GM23338 (cell line): ENCODE data around the gene HOXD4. TPM values are rescaled to one million over a fixed set of nuclear protein-coding genes. Genes with fewer than 3 reads are reported as not detected.

Experiments used
- ATAC-seq: fragments of 200-7000 bp; cut with Tn5 transposase; 3 replicates; pipeline ENCODE4 v1.9.1; 2020
- DNase-seq: peaks from one replicate; pipeline ENCODE4 v3.0.0-alpha.2; 2015; ENCODE audit warnings: low spot score
- H2AFZ ChIP-seq: fragments of 200-600 bp; sonication (generic); 2 replicates; pipeline ENCODE4 v1.8.0; 2016; ENCODE audit warnings: antibody characterized with exemption, mild to moderate bottlenecking, moderate library complexity
- H3F3A ChIP-seq: fragments of 200-600 bp; sonication (generic); replicated peaks from 2 replicates; pipeline ENCODE4 v1.8.0; 2017; ENCODE audit warnings: antibody characterized with exemption, mixed run types, low read depth
- H3K27ac ChIP-seq: fragments of 200-600 bp; sonication (generic); 2 replicates; pipeline ENCODE4 v1.6.1; 2016; ENCODE audit warnings: low read depth
- H3K27me3 ChIP-seq: fragments of 200-600 bp; sonication (generic); 2 replicates; pipeline ENCODE4 v1.8.0; 2016; ENCODE audit warnings: mild to moderate bottlenecking, mixed run types, moderate library complexity; ENCODE audit not compliant: insufficient read depth
- H3K36me3 ChIP-seq: fragments of 200-600 bp; sonication (generic); 2 replicates; pipeline ENCODE4 v1.8.0; 2016; ENCODE audit warnings: mild to moderate bottlenecking; ENCODE audit not compliant: insufficient read depth
- H3K4me1 ChIP-seq: fragments of 200-600 bp; sonication (generic); 2 replicates; pipeline ENCODE4 v1.8.0; 2016; ENCODE audit warnings: mild to moderate bottlenecking, moderate library complexity; ENCODE audit not compliant: insufficient read depth
- H3K4me2 ChIP-seq: fragments of 200-600 bp; sonication (generic); 2 replicates; pipeline ENCODE4 v1.7.1; 2017; ENCODE audit warnings: mixed run types
- H3K4me3 ChIP-seq: fragments of 200-600 bp; sonication (generic); 2 replicates; pipeline ENCODE4 v1.6.1; 2016; ENCODE audit warnings: mixed run types
- H3K79me2 ChIP-seq: fragments of 200-600 bp; sonication (generic); replicated peaks from 2 replicates; pipeline ENCODE4 v1.8.0; 2017; ENCODE audit warnings: mild to moderate bottlenecking; ENCODE audit not compliant: insufficient read depth
- H3K9me2 ChIP-seq: fragments of 200-600 bp; sonication (generic); 2 replicates; pipeline ENCODE4 v1.8.0; 2017; ENCODE audit not compliant: insufficient read depth
- H4K20me1 ChIP-seq: fragments of 200-600 bp; sonication (generic); replicated peaks from 2 replicates; pipeline ENCODE4 v1.8.0; 2017; ENCODE audit warnings: mild to moderate bottlenecking; ENCODE audit not compliant: insufficient read depth
- H3K27ac Mint-ChIP-seq: 2 replicates; pipeline ENCODE4 v1.8.0; 2020; ENCODE audit warnings: inconsistent platforms, mild to moderate bottlenecking, moderate library complexity, mixed read lengths
- H3K27me3 Mint-ChIP-seq: 3 replicates; pipeline ENCODE4 v1.8.0; 2022; ENCODE audit warnings: low read depth, mild to moderate bottlenecking, moderate library complexity, mixed read lengths, inconsistent platforms; ENCODE audit not compliant: insufficient read depth, poor library complexity
- H3K36me3 Mint-ChIP-seq: 3 replicates; pipeline ENCODE4 v1.8.0; 2021; ENCODE audit warnings: low read depth, mild to moderate bottlenecking, inconsistent platforms, moderate library complexity, mixed read lengths
- H3K4me1 Mint-ChIP-seq: 3 replicates; pipeline ENCODE4 v1.8.0; 2020; ENCODE audit warnings: mild to moderate bottlenecking, inconsistent platforms, mixed read lengths
- H3K4me3 Mint-ChIP-seq: 3 replicates; pipeline ENCODE4 v1.8.0; 2021; ENCODE audit warnings: moderate library complexity, mild to moderate bottlenecking, inconsistent platforms, mixed read lengths
- H3K9me3 Mint-ChIP-seq: 3 replicates; pipeline ENCODE4 v1.8.0; 2020; ENCODE audit warnings: moderate library complexity, mild to moderate bottlenecking, inconsistent platforms, mixed read lengths
- EZH2 ChIP-seq: fragments of 200-600 bp; sonication (generic); IDR thresholded peaks from one replicate; pipeline ENCODE4 v1.8.0; 2017; ENCODE audit warnings: antibody characterized with exemption, mild to moderate bottlenecking, low read depth; ENCODE audit not compliant: unreplicated experiment
- EZH2phosphoT487 ChIP-seq: fragments of 200-600 bp; sonication (generic); IDR thresholded peaks from one replicate; pipeline ENCODE4 v1.8.1; 2018; ENCODE audit warnings: antibody characterized with exemption; ENCODE audit not compliant: unreplicated experiment
- NANOG ChIP-seq: IDR thresholded peaks from 2 replicates; pipeline ENCODE4 v1.6.1; 2016; ENCODE audit warnings: antibody characterized with exemption, borderline replicate concordance
- POLR2AphosphoS5 ChIP-seq: IDR thresholded peaks from 2 replicates; pipeline ENCODE4 v1.6.1; 2016; ENCODE audit warnings: antibody characterized with exemption, low read depth
- ZNF462 ChIP-seq: fragments of 250-450 bp; sonication (Bioruptor Pico); IDR thresholded peaks from 2 replicates; pipeline ENCODE4 v1.5.0; 2020; ENCODE audit warnings: mild to moderate bottlenecking, moderate library complexity
- polyA plus RNA-seq: library from polyadenylated mRNA; unstranded; fragments of >200 nt; fragmentation: Nextera tagmentation; extraction: Ambion mirVana; gene quantifications from 2 replicates; pipeline ENCODE4 v1.2.1, GENCODE V29; 2016
- total RNA-seq: library from RNA; depleted of rRNA; stranded (reverse); fragments of >200 nt; shearing (Covaris generic); gene quantifications from 2 replicates; pipeline ENCODE4 v1.2.3, GENCODE V29; 2014

HOXD4 gene
- total and polyA plus RNA-seq, 2 experiments from 2014 or later, result not detected

- Histone ChIP-seq H3K4me2 (peak overlapping the region; percentile 92), H3K4me1 (peaks cover 43% of the 10 kb centered on the region), H3K4me3 (peak overlapping the region; percentile 70), H4K20me1 (peaks cover 41% of the 10 kb centered on the region), H3K36me3 (no peaks in the 10 kb centered on the region), H2AFZ (peak overlapping the region; percentile 95), H3K9me2 (no peaks in the 10 kb centered on the region), H3K27ac (no peak overlapping the region), H3K79me2 (no peaks in the 10 kb centered on the region), H3K27me3 (peaks cover 100% of the 10 kb centered on the region), H3F3A (peaks cover 45% of the 10 kb centered on the region)
- peak; percentile 46 for ATAC-seq
- TF ChIP-seq EZH2phosphoT487 (peak; percentile 79), POLR2AphosphoS5 (no peak), EZH2 (peak; percentile 90)
- Mint-ChIP-seq H3K27me3 (peaks cover 99% of the 10 kb centered on the region), H3K9me3 (peaks cover 3% of the 10 kb centered on the region; the same call in 1 of the 3 replicates), H3K4me1 (peaks cover 38% of the 10 kb centered on the region), H3K4me3 (peak overlapping the region; percentile 71), H3K27ac (no peak overlapping the region), H3K36me3 (no peaks in the 10 kb centered on the region)
- DNase-seq, result peak; percentile 72
Measured at GRCh38 chr2:176178038-176178756, 26.8 kb downstream of the HOXD4 start.

GRCh38 chr2:176178757-176179295, 27.5 kb downstream of the HOXD4 start:
- Histone ChIP-seq H2AFZ (peak overlapping the region; percentile 95; the same call in 1 of the 2 replicates), H3K4me1 (peaks cover 43% of the 10 kb centered on the region), H3F3A (peaks cover 41% of the 10 kb centered on the region), H3K27ac (no peak overlapping the region), H3K27me3 (peaks cover 100% of the 10 kb centered on the region), H3K4me2 (peak overlapping the region; percentile 92), H3K4me3 (peak overlapping the region; percentile 70), H3K9me2 (no peaks in the 10 kb centered on the region), H3K36me3 (no peaks in the 10 kb centered on the region), H4K20me1 (peaks cover 35% of the 10 kb centered on the region), H3K79me2 (no peaks in the 10 kb centered on the region)
- no peak overlapping the region for H3K27ac Mint-ChIP-seq
- TF ChIP-seq NANOG (no peak), EZH2 (peak; percentile 84), ZNF462 (CRISPR knock-in tag) (no peak)
- peaks cover 99% of the 10 kb centered on the region for H3K27me3 Mint-ChIP-seq
- DNase-seq (no peak), ATAC-seq (no peak)
- H3K9me3 Mint-ChIP-seq, result peaks cover 3% of the 10 kb centered on the region; the same call in 1 of the 3 replicates
- H3K4me3 Mint-ChIP-seq, result peak overlapping the region; percentile 30; the same call in 1 of the 3 replicates
- peaks cover 38% of the 10 kb centered on the region for H3K4me1 Mint-ChIP-seq
- no peaks in the 10 kb centered on the region for H3K36me3 Mint-ChIP-seq
